HG03039 (cell line): ENCODE results near the gene ITIH4.

Experiments used
- ATAC-seq: cut with Tn5 transposase; IDR thresholded peaks from one replicate; pipeline ENCODE4 v1.9.1; 2021; ENCODE audit warnings: mild to moderate bottlenecking, moderate library complexity; ENCODE audit not compliant: unreplicated experiment

ITIH4 gene

DNA sequence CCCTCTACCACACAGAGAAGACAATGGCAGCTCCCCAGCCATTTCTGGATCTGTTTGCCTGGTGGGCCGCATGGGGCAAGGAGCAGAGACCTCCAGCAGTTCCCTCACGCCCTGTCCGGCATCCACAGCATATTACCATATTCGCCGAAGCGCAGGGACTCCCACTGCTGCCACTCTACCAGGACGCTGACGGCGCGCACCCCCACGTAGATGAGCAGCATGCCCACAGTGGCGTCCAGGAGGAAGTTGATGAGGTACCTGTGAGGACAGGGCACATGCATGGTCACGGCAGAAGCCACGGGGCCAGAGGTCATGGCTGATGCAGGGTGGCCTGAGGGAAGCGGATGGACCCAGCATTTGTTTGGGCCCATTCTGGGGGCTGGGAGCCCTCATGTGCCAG, 19.2 kb upstream of the ITIH4 start:
- no peak for ATAC-seq

DNA sequence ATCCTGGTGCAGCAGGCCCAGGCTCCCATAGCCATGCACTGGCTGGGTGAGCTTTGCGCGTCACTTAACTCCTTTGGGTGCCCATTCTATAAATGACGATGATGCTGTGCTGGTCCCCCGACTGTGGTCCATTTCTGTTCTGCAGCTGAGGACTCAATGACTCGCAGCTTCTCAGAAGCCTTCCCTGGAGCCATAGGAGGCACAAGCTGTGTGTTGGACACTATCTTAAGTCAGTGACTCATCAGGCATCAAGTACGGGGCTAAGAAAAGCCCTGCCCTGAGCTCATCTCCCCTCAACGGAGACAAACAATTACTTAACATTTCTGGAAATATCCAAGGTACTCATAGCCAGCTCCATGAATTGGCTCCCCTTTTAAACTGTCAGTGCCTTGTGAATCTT, 18.1 kb upstream of the ITIH4 start:
- ATAC-seq: no peak

DNA sequence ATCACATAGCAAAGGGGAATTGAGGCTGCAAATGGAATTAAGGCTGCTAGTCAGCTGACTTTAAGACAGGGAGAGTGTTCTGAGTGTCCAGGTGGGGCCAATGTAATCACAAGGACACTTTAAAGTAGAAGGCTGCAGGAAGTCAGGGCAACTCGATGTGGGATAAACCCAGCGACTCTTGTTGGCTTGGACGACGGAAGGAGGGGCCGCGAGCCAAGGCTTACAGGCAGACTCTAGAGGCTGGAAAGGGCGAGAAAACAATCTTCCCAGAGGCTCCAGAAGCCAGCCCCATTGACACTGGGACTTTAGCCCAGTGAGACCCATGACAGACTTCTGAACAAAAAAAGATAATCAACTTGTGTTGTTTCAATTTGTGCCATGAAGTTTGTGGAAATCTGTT, 17.3 kb upstream of the ITIH4 start:
- no peak for ATAC-seq

DNA sequence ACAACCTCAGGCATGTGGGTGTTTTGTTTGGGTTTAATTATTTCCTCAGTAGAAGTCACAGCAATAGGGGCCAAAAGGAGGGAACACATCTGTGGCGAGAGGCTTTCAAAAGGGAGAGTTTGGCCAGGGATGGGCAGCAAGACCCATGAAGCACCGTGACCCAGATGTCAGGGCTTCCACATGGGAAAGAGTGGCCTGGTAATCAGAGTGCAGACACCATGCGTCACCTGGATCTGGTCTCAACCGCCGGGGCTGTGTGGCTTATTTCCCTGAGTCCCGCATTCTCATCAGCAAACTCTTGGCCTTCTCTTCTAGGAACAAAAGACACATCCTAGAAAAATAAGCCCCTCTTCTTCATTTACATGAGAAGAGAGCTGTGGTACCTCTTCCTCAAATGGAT, 16.8 kb upstream of the ITIH4 start:
- no peak for ATAC-seq

DNA sequence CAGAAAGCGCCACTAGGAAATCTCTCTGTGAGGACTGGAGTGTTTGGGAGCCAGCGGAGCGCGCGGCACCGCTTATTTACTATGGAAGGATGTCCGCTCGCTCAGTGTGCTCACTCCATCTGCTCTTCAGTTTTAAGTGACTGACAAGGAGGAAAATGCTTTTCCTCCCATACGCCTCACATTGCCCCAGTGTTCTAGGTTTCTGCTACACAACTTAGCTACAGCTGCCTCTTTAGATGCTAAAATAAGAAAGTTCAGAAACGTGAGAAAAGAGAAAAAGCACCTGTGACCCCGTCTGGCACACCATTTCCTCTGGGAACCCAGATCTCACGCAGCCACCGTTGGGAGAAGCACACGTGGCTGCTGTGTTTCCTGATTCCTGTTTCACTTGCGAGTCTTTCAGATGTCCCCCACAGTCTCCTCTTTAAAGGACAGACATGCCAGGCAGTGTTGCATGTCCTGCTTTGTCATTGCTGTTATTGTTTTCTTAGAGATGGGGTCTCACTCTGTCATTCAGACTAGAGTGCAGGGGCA, 16.0 kb upstream of the ITIH4 start:
- no peak for ATAC-seq

DNA sequence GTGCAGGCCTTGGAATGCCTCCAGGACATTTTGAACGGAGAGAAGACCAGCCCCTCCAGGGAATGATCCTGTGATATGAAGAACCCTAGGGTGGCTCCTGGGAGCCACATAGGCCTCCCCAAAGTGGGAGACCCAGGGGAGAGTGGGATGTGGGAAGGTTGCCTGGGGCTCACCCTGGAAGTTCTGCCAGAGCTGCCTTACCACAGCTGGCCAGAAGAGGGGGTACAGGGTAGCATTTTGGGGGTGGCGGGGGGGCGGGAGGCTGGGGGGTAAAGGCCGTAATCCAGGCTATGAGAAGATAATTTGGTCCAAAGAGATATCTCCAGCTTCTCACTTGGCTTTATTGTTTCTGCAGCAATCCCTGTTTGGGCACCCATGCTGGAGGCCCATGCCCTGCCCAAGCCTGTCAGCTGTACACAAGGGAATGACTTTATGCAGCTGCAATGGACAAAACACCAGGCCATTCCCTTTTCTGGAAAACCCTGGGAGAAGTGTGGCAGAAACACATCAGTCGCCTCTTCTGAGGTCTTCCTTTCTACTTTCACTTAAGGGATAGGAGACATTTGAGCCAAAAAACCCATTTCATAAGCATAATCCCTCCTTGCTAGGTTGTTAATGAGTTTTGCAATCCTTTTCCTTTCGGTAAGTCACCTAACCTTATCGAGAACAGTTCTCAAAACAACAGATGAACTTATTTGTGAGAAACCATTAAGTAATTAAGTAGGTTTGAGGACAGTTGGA, 15.4 kb upstream of the ITIH4 start:
- ATAC-seq: no peak

DNA sequence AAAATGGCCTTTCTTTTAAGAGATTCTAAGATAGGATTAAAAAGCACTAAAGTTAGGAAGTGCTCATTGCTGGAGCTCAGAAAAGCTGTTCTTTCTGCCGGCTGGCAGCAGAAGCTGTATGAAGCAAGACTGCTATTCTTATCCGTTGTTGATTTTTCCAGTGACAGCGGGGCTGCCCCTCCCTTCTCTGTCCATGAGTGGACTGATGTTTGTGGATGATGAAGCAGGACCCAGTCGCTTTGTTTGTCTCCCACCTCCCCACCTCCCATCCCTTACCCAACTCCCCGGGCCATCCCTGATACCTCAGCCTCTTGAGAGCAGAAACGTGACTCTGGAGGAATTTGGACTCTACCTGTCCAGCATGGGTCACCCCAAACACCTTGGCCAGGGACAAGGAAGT, 14.7 kb upstream of the ITIH4 start:
- ATAC-seq: no peak

DNA sequence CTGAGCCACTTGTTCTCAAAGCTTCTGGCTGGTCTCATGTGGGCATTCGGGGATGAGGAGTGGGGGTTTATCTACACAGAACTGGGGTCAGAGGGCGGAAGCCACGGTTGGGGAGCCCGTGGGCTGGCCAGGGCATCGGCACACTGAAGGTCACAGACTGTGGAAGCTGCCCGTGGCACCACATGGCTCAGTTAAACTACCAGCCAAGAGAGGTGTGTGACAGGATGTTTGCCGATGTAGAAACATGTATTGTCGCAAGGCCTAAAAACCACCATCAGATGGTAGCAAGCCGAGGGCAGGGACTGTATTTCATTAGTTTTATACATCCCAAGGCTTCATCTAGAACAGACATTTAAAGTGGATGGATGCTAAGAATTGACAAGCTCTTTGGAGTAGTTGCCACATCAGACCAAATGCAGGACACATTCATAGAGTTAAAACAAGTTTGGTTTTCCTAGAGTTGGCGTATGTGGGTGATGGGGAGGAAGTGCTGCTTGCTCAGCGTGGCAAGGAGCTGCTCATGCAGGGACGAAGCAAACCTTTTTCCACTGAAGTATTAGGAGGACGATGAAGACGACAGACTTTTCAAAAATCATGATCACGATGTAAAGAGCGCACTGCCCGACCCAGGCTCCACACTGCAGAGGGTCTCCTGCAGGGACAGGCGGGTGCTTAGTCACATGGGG, 14.0 kb upstream of the ITIH4 start:
- ATAC-seq: no peak

DNA sequence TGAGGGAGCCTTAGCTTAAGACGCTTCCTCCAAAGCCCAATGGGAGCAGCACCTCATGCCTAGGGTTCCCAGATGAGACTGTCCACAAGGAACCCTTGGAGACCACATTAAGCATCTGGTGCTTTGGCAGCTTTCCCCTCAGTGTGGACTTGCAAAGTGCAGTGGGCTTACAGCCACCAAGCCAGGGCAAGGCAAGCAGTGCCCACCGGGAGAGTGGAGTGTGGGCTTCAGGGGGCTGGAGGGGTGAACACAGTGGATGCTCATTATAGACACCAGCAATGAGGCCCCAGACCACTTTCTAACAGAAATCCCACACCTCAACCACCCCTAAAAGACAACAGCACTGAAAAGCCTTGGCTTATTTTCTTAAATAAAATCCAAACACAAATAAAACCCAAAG, 13.4 kb upstream of the ITIH4 start:
- no peak for ATAC-seq

DNA sequence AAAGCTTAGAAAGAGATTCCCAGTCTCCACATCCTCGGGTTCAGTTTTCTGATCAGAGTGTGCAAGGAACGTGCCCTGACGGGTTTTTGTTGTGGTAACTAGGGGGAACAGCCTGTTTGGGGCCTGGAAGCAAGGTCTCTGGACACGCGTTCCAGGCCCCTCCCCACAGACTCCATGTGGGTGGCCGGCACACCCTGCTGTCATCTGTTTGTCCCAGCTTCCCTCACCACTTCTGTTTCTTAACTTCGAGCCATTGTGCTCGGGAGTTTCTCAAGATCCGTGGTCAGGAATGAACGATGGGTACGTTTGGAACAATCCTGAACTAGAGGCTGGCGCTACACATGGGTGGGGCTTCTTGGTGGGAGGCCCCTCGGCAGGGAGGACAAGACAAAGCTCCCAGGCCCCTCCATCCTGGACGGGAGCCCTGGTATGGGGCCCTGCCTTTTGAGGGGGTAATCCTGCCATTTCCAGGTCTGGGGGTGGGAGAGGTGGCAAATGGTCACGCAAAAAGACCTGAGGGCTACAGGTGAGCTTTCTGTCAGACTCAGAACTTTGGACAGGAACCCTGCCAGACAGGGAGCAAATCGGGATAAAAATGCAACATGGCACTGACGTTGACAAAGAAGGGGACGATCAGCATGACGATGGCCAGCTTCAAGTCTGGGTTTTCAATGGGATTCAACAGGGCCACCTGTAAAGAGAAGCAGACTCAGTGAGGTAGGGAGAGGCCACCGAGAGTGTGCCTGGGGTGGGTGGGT, 12.8 kb upstream of the ITIH4 start:
- ATAC-seq: no peak

DNA sequence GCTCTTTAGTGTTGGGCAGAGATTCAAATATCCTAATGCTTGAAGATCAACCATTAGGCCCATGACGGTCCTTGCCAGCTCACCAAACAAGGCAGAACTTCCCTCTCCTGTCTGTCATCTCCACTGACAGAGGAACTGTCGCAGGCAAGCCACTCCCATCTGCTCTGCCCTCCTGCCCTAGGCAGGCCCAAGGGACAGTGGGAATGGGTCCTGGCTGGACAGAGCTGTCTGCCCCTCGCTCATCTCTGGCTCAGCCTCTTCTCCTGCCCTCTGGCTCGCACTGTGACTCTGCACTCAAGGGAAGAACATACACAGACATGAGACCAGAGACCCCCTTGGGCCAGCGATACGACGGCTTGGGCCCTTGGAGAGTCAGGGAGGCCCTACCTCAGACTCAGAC, 12.0 kb upstream of the ITIH4 start:
- no peak for ATAC-seq

DNA sequence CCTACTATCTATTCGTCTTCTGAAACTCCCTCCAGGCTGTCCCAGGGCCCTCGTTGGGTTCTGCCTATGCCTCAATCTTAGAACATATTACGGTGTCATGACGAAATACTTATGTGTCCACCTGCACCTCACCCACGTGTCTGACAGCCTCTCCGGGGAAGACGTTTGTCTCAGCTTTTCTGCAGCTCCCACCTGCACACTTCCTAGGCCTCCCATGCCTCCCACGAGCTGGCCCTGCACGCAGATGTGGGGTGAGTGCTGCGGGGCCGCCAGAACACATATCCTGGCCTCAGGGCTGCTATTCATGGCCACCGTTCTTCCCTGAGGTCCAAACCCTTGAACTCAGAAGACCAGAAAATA, 11.5 kb upstream of the ITIH4 start:
- ATAC-seq: no peak

DNA sequence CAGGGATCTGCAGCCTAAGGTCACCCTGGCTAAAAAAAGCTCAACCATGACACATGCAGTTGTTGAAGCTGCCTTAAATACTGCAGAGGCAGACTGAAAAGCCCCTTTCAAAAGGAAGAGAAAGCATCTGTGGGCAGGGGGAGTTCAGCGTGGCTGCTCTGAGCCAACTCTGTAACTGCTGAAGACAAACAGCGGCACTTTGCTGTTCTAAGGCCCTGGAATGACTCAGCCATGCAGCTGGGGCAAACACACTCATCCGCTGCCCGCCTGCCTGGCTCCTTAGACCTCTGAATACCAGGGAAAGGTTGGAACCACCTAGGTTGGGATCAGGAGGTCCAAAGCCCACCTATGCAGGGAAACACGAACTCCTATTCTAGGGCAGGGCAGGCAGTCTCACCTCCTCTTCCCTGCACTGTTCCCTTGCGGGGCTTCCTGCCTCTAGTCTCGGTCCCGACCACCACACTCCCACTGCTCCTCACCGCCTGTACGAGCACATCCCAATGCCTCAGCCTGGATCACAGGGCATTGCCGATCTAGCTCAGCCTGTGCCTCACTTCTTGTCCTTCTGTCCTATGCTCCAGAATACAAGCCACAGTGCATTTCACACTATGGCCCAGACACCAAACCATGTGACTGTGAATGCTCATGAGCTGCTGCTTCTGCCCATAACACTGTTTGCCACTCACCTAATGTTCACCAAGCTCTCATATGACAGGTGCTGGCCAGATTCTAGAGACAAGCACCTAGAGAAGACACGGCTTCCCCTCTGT, 10.9 kb upstream of the ITIH4 start:
- ATAC-seq: no peak

DNA sequence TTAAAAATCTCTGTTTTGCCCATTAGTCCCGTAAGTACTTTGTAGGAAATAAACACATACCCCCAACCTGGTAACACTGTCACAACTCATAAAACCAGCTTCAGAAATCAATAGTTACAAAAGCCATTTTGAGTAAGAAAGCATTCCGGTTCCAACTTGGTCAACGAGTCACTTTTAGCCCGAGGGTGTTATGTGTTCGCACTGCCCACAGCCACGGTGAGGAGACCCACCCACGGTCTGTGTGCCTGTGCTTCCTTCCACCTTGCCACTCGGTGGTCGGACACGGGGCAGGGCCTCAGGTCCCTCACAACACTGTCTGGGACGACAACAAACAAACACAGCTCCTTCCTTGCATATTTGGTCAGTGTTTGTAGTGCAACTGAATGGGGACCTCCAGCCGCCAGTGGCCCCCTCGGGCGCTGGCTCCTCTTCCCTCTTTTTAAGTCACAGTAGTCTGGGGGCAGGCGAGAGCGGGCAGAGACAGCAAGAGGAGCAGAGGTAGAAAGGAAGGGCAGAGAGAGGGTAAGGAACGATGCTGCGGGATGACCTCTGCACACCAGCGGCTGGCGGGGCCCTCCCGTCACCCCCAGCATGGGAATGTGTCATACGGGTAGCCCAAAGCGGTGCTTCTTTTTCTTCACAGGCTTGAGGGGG, 9.5 kb upstream of the ITIH4 start:
- no peak for ATAC-seq

DNA sequence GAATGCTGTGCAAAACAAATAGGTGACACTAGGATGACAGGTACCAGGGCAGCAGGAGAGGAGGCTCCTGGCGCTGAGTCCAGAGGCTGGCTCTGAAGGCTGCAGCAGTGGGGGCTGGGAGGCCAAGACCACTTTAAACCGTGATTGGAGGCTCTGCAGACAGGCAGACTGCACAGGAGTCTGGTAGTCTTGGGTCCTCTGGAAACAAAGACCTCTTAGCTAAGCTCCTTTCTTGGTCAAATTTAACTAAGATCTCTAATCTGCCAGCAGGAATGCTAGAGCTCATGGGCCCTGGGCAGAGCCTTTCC, 8.8 kb upstream of the ITIH4 start:
- no peak for ATAC-seq

DNA sequence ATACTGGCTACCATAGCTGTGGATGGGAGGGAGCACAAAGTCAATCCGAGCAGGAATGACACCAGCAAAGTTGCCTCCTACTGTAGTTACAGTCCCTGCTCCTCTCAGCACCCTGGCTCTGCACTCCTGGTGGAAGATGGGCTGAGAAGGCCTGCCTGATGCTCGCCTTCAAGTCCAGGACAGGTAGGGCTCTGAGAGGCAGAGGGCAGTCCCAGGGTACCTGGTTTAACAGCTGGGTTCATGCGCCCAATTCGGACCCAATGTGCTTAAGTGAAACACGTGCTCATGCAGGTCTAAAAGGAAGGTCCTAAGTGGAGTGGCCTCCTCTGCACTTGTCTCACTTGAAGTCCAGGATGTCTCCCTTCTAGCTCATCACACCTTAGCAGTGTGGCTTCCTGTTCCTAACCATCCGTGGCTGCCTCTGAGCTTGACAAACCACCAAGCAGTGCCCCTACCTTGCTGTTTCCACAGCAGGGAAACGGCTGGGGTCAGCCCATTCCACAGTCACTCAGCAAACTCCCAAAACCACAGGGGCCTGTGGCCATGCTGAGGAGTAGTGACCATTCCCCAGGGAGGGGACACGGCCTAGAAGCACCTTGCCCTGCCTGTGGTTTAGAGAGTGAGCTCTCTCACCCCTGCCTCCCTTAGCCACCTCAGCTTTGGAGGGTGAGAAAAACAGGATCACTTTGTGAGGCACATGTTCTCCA, 8.2 kb upstream of the ITIH4 start:
- ATAC-seq: no peak

DNA sequence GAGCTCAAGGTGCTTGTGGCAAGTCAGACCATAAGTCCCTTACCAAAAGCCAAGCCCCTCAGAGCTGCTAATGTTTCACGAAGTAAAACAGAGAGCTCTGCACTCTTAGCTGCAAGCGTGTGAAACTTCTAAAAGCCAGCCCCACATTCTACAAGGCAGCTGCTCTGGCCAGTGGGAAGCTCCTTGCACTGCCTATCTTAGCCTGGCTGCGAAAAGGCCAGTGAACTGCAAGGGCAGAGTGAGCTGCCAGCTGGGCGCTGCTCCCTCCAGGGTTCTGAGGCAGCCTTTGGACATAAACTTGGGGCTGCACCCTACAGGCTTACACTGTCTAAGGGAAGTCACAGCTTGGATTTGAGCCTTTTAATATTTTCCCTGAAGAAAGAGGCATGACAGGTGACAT, 6.5 kb upstream of the ITIH4 start:
- no peak for ATAC-seq

DNA sequence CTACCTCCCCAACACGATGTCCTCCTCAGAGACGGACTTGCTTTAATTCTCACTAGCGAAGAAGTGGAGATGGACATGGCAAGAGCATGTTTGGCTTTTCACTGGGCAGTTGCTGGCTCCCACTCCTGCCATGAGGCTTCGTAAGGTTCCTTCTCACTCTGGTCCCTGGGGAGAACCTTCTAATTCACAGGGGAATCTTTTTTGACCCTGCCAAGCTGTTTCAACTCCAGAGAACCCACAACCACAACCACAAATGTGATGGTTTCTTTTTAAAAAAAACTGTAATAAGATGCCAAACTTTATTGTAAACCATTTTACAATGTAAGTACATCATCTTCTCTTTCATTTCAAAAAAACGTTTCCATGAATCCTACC, 6.0 kb upstream of the ITIH4 start:
- no peak for ATAC-seq

DNA sequence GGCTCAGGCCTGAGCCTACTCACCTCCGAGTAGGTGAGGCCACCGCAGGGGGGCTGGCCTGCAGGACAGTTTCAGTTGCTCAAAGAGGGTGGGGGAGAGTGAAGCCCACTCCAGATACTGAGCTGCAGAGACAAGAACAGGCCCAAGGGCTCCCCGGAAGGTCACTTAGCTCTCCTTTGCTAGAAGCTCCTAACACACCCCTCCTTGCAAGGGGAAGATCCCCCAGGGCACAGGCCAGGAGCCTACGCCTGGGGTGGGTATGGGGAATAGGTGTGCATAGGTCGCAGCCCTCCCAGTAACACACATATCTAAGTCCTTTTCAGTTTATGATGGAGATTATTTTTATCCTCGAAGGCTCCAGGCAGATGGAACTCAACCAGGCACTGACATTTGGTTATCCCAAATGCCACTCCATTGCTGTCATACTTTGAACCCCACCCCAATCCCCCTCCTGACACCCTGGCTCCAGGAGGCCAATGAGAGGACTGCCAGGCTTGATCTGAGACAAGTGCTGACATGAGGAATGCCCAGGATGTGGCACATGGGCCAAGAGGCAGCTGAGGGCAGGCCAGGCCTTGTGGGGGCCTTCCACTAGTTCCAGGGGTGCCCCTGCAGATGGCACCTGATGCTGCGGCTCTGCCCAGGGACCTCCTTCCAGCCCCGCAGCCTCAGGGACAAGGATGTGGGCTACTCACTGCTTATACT, 5.4 kb upstream of the ITIH4 start:
- ATAC-seq: no peak
